Peyer's patch (tissue), 4 donors: Measurements from ENCODE around the gene OR51A7. TPM values are rescaled to one million over a fixed set of nuclear protein-coding genes. Genes with fewer than 3 reads are reported as not detected.
"Not testable (repeated sequence)": the region's sequence is repeated elsewhere in the genome, so short reads cannot be mapped to it uniquely, and the experiment has no call there.

Source experiments
- DNase-seq, 3 donors: peaks; one replicate each; pipeline ENCODE4 v3.0.0-alpha.2; 2017 to 2019
- H3K27ac ChIP-seq, 4 donors: fragments of 200-600 bp; sonication (generic); one replicate each; pipeline ENCODE4 v1.5.1; 2016 to 2019
- H3K27me3 ChIP-seq, 2 donors: fragments of 200-600 bp; sonication (generic); one replicate each; pipeline ENCODE4 v1.5.1; 2019
- H3K36me3 ChIP-seq, 3 donors: fragments of 200-600 bp; sonication (generic); one replicate each; pipeline ENCODE4 v1.5.1; 2016 to 2019
- H3K4me1 ChIP-seq, 4 donors: fragments of 200-600 bp; sonication (generic); one replicate each; pipeline ENCODE4 v1.5.1; 2016 to 2019
- H3K4me3 ChIP-seq, 4 donors: fragments of 200-600 bp; sonication (generic); 1 replicate in 3 of 4; 2 replicates in 1 of 4; pipeline ENCODE4 v1.5.1; 2016 to 2019; ENCODE audit warnings: mild to moderate bottlenecking in 1 of 4
- H3K9me3 ChIP-seq, 4 donors: fragments of 200-600 bp; sonication (generic); one replicate each; pipeline ENCODE4 v1.5.1; 2016 to 2019; ENCODE audit warnings: mild to moderate bottlenecking in 1 of 4
- POLR2A ChIP-seq, 2 donors: fragments of 450-650 bp; IDR thresholded peaks; one replicate each; pipeline ENCODE4 v1.5.1; 2017; ENCODE audit warnings: antibody characterized with exemption in 2 of 2, mild to moderate bottlenecking in 2 of 2, moderate library complexity in 2 of 2
- total RNA-seq, 4 donors: library from RNA; depleted of rRNA; stranded (reverse); fragments of >200 nt; gene quantifications; one replicate each; pipeline ENCODE4 v1.1.0, GENCODE V29; 2016
- TF ChIP-seq, protein P1 (sequence below), 6 experiments: fragments of 450-650 bp in 4 of 6; fragments of 200-600 bp in 2 of 6; sonication (generic) in 1 of 6; IDR thresholded peaks; one replicate each; pipeline ENCODE4 v1.5.1; 2017 to 2019; ENCODE audit warnings: antibody characterized with exemption in 6 of 6, mild to moderate bottlenecking in 3 of 6, moderate library complexity in 1 of 6

The OR51A7 gene
- total RNA-seq, 4 donors from 2014 or later = not detected

DNA sequence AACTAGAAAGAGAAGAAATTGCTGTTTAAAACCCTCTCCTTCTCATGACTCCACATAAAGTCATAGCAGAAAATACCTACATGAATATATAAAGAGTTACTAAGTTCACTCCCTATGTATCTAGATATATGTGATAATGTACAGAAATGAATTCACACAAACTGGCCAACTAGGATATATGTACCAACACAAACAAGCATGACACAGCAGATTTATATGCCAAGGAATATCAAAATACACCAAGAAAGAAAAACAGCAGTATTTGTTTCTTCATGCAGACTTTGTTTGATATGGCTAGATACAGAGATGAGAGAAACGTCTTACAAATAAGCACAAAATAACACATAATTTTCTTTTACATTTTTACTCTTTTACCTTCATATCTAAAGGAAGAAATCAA lies 18.7 kb downstream of the OR51A7 start:
- TF ChIP-seq POLR2A (IDR thresholded peaks at IDR 0.05) = no peak
- TF ChIP-seq, protein P1, sequence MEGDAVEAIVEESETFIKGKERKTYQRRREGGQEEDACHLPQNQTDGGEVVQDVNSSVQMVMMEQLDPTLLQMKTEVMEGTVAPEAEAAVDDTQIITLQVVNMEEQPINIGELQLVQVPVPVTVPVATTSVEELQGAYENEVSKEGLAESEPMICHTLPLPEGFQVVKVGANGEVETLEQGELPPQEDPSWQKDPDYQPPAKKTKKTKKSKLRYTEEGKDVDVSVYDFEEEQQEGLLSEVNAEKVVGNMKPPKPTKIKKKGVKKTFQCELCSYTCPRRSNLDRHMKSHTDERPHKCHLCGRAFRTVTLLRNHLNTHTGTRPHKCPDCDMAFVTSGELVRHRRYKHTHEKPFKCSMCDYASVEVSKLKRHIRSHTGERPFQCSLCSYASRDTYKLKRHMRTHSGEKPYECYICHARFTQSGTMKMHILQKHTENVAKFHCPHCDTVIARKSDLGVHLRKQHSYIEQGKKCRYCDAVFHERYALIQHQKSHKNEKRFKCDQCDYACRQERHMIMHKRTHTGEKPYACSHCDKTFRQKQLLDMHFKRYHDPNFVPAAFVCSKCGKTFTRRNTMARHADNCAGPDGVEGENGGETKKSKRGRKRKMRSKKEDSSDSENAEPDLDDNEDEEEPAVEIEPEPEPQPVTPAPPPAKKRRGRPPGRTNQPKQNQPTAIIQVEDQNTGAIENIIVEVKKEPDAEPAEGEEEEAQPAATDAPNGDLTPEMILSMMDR (IDR thresholded peaks at IDR 0.05) = no peak
- H3K27ac ChIP-seq = no peak overlapping the region
- DNase-seq = no peak
- no peaks in the 10 kb centered on the region for H3K27me3 ChIP-seq
- H3K4me3 ChIP-seq = no peak overlapping the region
- no peaks in the 10 kb centered on the region for H3K4me1 ChIP-seq
- no peaks in the 10 kb centered on the region for H3K36me3 ChIP-seq
- H3K9me3 ChIP-seq = no peaks in the 10 kb centered on the region

DNA sequence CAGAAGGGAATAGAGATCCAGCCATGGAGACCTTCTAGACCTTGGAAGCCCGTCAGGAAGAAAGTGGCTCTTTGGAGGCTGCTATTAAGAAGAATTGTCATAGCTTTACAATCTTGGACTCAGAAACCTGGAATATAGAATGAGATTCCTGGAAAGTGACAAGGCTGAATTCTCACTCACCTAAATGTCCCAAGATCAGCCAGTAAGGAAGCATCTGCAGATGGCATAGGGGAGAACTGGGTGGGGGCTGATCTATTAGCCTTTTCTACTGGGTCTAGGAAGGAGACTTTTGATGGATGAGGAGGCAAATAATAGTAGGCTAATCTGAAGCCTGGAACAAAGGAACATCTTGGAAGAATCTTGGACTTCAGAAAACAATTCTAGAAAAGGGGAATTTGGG lies 20.7 kb downstream of the OR51A7 start, which contains the start of gene OR51G1:
Gene OR51G1 (minus strand): TSS at position 101 of the 400 bp plus-strand sequence. CDS start 0 bp downstream, at position 101.
- no peak within 1 kb of the TSS for H3K27ac ChIP-seq
- no peaks in the 10 kb centered on the region for H3K9me3 ChIP-seq
- TF ChIP-seq, protein P1 (IDR thresholded peaks at IDR 0.05) = no peak
- TF ChIP-seq POLR2A (IDR thresholded peaks at IDR 0.05) = no peak
- no peaks in the 10 kb centered on the region for H3K4me1 ChIP-seq
- no peaks in the 10 kb centered on the region for H3K27me3 ChIP-seq
- no peak within 1 kb of the TSS for H3K4me3 ChIP-seq
- H3K36me3 ChIP-seq = no peaks in the 10 kb centered on the region
- no peak for DNase-seq

DNA sequence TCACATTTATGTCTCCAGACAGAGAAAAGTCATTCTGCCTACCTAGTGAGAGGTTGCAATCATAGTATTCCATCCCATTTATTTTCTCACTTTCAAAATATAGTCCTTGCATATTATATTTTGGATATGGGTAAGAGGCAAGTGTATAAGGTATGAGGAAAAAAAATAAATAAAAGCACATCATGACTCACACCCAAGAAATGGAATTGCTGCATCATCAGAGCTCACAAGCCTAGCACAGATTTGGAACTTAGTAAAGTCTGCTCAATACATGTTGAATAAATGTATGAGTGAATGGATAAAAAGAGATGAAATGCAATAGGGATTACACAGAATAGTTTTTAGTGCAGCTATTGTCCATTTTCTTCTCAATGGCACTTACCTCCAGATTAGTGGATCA lies 23.0 kb downstream of the OR51A7 start:
- Histone ChIP-seq H3K9me3 (no peaks in the 10 kb centered on the region), H3K4me3 (no peak overlapping the region), H3K27ac (no peak overlapping the region), H3K36me3 (no peaks in the 10 kb centered on the region), H3K27me3 (no peaks in the 10 kb centered on the region), H3K4me1 (no peaks in the 10 kb centered on the region)
- no peak for DNase-seq
- TF ChIP-seq, protein P1 (IDR thresholded peaks at IDR 0.05) = no peak

DNA sequence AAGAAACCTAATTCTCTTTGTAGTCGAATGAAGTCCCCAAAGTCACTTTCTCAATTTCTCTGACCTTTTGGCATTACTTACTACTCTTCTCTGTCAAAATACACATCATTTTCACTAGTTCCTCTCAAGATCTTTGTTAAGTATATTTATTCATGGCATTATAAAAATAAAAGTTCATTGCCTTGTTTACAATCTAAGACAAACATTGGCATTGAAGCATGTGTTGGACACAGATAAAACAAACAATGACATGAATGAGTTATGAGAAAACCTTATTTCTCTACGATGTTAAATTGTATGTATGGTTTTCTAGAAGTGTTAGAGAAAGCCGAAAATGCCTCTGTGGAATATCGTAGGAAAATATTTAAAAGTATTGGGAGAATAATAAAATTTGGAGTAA lies 29.2 kb downstream of the OR51A7 start:
- TF ChIP-seq POLR2A (IDR thresholded peaks at IDR 0.05) = no peak
- TF ChIP-seq, protein P1 (IDR thresholded peaks at IDR 0.05) = no peak
- Histone ChIP-seq H3K27me3 (no peaks in the 10 kb centered on the region), H3K9me3 (no peaks in the 10 kb centered on the region)

DNA sequence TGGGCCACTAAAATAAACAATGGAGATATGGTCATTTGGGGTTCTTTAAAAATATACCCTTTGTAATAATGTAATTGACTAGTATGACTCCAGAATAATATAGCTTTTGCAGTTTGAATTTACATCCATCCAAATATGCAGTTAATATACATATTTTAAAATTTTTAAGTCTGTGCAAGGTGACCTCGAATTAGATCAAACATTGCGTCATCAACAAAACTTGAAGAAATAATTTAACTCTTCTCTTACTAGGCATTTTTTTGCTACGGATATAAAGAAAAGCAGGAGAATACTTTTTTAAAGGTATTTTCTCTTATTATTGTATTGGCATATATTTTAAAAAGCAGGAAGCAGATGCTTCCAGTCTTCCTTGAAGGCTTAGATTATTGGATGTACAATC lies 33.2 kb downstream of the OR51A7 start:
- H3K4me3 ChIP-seq = no peak overlapping the region
- no peak for TF ChIP-seq POLR2A (IDR thresholded peaks at IDR 0.05)
- TF ChIP-seq, protein P1 (IDR thresholded peaks at IDR 0.05) = no peak
- no peak overlapping the region for H3K27ac ChIP-seq
- DNase-seq = no peak
- H3K36me3 ChIP-seq = no peaks in the 10 kb centered on the region
- no peaks in the 10 kb centered on the region for H3K4me1 ChIP-seq
- H3K27me3 ChIP-seq = no peaks in the 10 kb centered on the region
- H3K9me3 ChIP-seq = no peaks in the 10 kb centered on the region

More for the DNA sequence above, 29.2 kb downstream of the OR51A7 start:
- H3K36me3 ChIP-seq = no peaks in the 10 kb centered on the region
- H3K4me1 ChIP-seq = no peaks in the 10 kb centered on the region
- no peak for DNase-seq
- no peak overlapping the region for H3K4me3 ChIP-seq
- H3K27ac ChIP-seq = no peak overlapping the region

DNA sequence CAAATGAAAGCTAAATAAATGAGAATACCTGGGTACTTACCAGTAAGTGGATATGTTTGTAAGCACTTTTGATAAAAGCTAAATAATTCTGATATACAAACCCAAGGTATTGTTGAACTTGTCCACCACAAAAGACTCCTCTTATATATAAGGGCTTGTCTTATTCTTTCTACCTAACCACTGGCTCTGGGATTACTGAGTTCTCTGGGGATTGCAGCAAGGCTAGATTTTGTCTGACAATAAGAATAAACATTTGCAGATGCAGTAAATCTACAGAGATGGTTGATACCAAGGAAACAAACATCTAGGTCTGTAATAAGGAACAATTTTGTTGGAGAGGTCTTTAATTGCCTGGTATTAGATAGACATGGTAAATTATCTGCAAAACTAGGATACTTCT lies 43.9 kb downstream of the OR51A7 start, which contains the start of gene OR51A4:
Gene OR51A4 (minus strand): TSS at position 101 of the 400 bp plus-strand sequence. CDS start 505 bp downstream, outside the sequence.
- Histone ChIP-seq H3K4me1 (no peaks in the 10 kb centered on the region), H3K27me3 (no peaks in the 10 kb centered on the region), H3K36me3 (no peaks in the 10 kb centered on the region), H3K9me3 (no peaks in the 10 kb centered on the region), H3K27ac (no peak within 1 kb of the TSS), H3K4me3 (no peak within 1 kb of the TSS)
- no peak for DNase-seq
- TF ChIP-seq POLR2A (IDR thresholded peaks at IDR 0.05) = no peak
- TF ChIP-seq, protein P1 (IDR thresholded peaks at IDR 0.05) = no peak

DNA sequence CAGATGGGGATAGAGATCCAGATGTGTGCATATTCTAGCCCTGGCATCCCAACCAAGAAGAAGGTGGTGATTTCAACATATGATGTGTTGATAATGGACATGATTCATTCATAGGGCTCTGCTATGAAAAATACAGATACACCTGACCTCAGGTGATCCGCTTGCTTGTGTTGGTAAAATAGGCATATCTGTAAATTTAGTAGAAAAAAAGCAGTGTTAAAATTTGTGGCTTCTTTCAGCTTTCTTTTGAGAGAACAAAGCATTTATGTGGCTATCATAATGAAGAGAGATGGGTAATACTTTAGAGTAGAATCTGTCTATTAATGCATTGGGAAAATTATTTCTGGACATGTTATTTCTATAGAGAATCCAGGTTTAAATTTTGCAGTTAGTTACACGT lies 52.0 kb downstream of the OR51A7 start, which contains the start of gene OR51A2:
Gene OR51A2 (minus strand): TSS at position 101 of the 400 bp plus-strand sequence. CDS start 0 bp downstream, at position 101.
- not testable (repeated sequence) for H3K4me1 ChIP-seq, H3K36me3 ChIP-seq, DNase-seq, H3K27ac ChIP-seq, H3K27me3 ChIP-seq, H3K9me3 ChIP-seq, H3K4me3 ChIP-seq
